ENCODE results near the gene WNT7B.

The WNT7B gene

GRCh38 chr22:45884201-45885062 lies 92.5 kb downstream of the WNT7B start:
- FAIRE-seq, result no peak

- no peak for FAIRE-seq
Measured at GRCh38 chr22:45883811-45884170, 93.2 kb downstream of the WNT7B start.

GRCh38 chr22:45882881-45883810 lies 93.8 kb downstream of the WNT7B start:
- FAIRE-seq, result no peak

GRCh38 chr22:45881524-45881875 lies 95.5 kb downstream of the WNT7B start:
- no peak for FAIRE-seq

GRCh38 chr22:45880716-45881523 lies 96.0 kb downstream of the WNT7B start:
- FAIRE-seq, result no peak

- no peak for FAIRE-seq
Measured at GRCh38 chr22:45880091-45880715, 96.8 kb downstream of the WNT7B start.

- no peak for FAIRE-seq
Measured at GRCh38 chr22:45879552-45879949, 97.4 kb downstream of the WNT7B start.

GRCh38 chr22:45878901-45879551 lies 97.9 kb downstream of the WNT7B start:
- FAIRE-seq, result no peak

GRCh38 chr22:45878051-45878781 lies 98.7 kb downstream of the WNT7B start:
- FAIRE-seq, result no peak

- FAIRE-seq, result no peak
Measured at GRCh38 chr22:45877651-45878050, 99.3 kb downstream of the WNT7B start.

- FAIRE-seq, result no peak
Measured at GRCh38 chr22:45877036-45877380, 100.0 kb downstream of the WNT7B start.

GRCh38 chr22:45876136-45877035 lies 100.6 kb downstream of the WNT7B start:
- FAIRE-seq, result no peak

- no peak for FAIRE-seq
Measured at GRCh38 chr22:45872659-45873263, 104.2 kb downstream of the WNT7B start.

GRCh38 chr22:45871721-45872120 lies 105.2 kb downstream of the WNT7B start:
- no peak for FAIRE-seq
